ENCODE measurements around the gene INPP5E. TPM values are rescaled to one million over a fixed set of nuclear protein-coding genes. Genes with fewer than 3 reads are reported as not detected.

The INPP5E gene
- total and polyA plus RNA-seq, 10 of the 15 experiments (the other 5 are each of a cell fraction or from before 2014, with no cell fraction given): 0.24 to 16.0 (median 5.3) TPM

DNA sequence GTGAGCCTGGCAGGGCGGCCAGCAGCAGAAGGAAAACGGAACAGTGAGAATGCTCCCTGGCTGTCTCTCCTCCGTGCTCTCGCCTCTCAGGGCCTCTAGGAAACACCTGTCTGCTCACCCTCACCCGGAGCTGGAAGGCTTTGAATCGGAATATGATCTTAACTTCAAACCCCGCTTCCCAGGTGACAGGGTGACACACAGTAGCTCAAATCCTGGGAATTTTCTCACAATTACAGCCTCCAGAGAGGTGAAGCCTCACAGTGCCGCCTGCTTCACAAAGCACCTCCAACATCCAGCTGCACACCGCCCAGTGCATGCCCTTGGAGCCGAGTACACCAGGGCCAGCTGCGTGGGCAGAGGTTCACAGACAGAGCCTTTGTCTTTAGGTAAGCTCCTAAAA is 30.7 kb upstream of the INPP5E start (continued):
- no peak for TF ChIP-seq RAD21 (IDR thresholded peaks at IDR 0.05; ENCODE audit: insufficient read depth, low read depth, low read length)
- no peak for TF ChIP-seq ZNF622 (IDR thresholded peaks at IDR 0.05)

DNA sequence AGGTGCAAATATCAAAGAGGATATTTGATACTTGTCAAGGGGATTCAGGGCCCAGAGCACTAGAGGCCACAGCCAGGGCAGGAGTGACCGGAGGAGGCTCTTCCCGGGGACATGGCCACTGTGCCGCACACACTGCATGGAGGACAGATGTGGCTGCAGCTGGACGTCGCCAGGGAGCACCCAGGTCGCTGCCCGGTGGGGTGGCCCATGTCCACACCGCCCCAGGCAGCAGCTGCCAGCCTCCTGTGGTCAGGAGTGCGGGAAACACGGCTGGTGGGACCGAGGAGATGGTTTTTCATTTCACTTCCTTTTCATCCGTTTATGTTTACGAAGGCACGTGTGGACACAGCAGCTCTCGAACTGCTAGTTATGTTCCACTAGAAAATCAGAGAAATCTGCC is 28.1 kb upstream of the INPP5E start:
- Histone ChIP-seq H3K27ac (ENCODE audit: control insufficient read depth, insufficient read depth) (no peak overlapping the region), H3K4me1 (ENCODE audit: control insufficient read depth, insufficient read depth, low read length) (no peaks in the 10 kb centered on the region), H3K9me3 (replicated peaks; ENCODE audit: control insufficient read depth, insufficient read depth, low read length) (no peaks in the 10 kb centered on the region), H4K20me1 (ENCODE audit: control insufficient read depth, insufficient read depth) (peaks cover 2% of the 10 kb centered on the region; the same call in 1 of the 2 replicates), H2AFZ (ENCODE audit: control insufficient read depth, low read depth, low read length) (no peak overlapping the region), H3K9ac (ENCODE audit: control insufficient read depth, insufficient read depth, low read length) (no peak overlapping the region), H3K4me2 (ENCODE audit: control insufficient read depth, insufficient read depth) (no peak overlapping the region), H3K4me3 (no peak overlapping the region), H3K79me2 (ENCODE audit: control insufficient read depth, insufficient read depth, low read length) (no peaks in the 10 kb centered on the region), H3K27me3 (replicated peaks in 1 of 2; ENCODE audit: control insufficient read depth in 2 of 2, insufficient read depth in 2 of 2, low read length in 1 of 2) (no peaks in the 10 kb centered on the region), H3K36me3 (ENCODE audit: control insufficient read depth in 2 of 2, insufficient read depth in 2 of 2, low read length in 1 of 2) (peaks cover 32 to 35% of the 10 kb centered on the region in 2 experiments)
- WGBS (ENCODE audit: insufficient coverage, insufficient replicate concordance, low lambda C conversion rate, missing lambda C conversion rate): 87% methylated on average over 15 of the region's 15 CpGs
- TF ChIP-seq POLR2A (IDR thresholded peaks at IDR 0.05; ENCODE audit: low read depth, low read length) (peak; percentile 28; the same call in 1 of the 2 replicates), POLR2AphosphoS2 (IDR thresholded peaks at IDR 0.05; ENCODE audit: low read depth, low read length) (no peak)
- DNase-seq (ENCODE audit: low read depth, low spot score) (no peak), FAIRE-seq (no peak), ATAC-seq (no peak)
- ChIA-PET SMC1A (ENCODE audit: uncharacterized antibody, unreplicated experiment) (no interaction called here), POLR2A (no interaction called here), CTCF (no interaction called here), RAD21 (ENCODE audit: unreplicated experiment) (no interaction called here)
- no TSS peak for BruUV-seq (replicated peaks)
- in situ Hi-C loops (cut with MboI): no loop called here
- intact Hi-C loops (cut with micrococcal nuclease; ENCODE audit: unreplicated experiment): no loop called here

DNA sequence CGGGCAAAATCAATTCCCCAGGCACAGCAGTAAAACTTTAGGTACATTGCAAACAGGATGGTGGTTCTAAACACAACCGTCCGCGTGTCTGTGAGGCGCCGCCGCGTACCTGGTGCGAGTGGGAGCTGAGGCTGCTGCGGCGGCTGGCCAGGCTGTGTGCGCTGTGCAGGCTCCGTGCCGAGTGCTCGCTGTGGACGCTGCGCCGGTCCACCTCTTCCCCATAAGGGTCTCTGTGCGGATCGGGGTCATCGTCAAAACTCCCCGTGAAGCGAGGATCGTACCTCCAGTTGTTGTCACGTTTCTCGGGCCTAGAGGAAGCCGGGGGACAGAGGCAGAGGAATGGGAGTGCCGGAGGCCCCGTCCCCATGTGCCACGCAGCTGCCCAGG is 26.5 kb upstream of the INPP5E start:
- Histone ChIP-seq H3K27me3 (replicated peaks in 1 of 2; ENCODE audit: control insufficient read depth in 2 of 2, insufficient read depth in 2 of 2, low read length in 1 of 2) (no peaks in the 10 kb centered on the region), H3K4me1 (ENCODE audit: control insufficient read depth, insufficient read depth, low read length) (no peaks in the 10 kb centered on the region), H2AFZ (ENCODE audit: control insufficient read depth, low read depth, low read length) (no peak overlapping the region), H4K20me1 (ENCODE audit: control insufficient read depth, insufficient read depth) (no peaks in the 10 kb centered on the region), H3K4me3 (no peak overlapping the region), H3K36me3 (ENCODE audit: control insufficient read depth in 2 of 2, insufficient read depth in 2 of 2, low read length in 1 of 2) (peaks cover 37 to 38% of the 10 kb centered on the region in 2 experiments), H3K9ac (ENCODE audit: control insufficient read depth, insufficient read depth, low read length) (no peak overlapping the region), H3K4me2 (ENCODE audit: control insufficient read depth, insufficient read depth) (no peak overlapping the region), H3K9me3 (replicated peaks; ENCODE audit: control insufficient read depth, insufficient read depth, low read length) (no peaks in the 10 kb centered on the region), H3K79me2 (ENCODE audit: control insufficient read depth, insufficient read depth, low read length) (no peaks in the 10 kb centered on the region), H3K27ac (ENCODE audit: control insufficient read depth, insufficient read depth) (no peak overlapping the region)
- no TSS peak for BruUV-seq (replicated peaks)
- RAD21 ChIA-PET (ENCODE audit: unreplicated experiment): no interaction called here
- ATAC-seq (no peak), FAIRE-seq (no peak), DNase-seq (ENCODE audit: low read depth, low spot score) (no peak)
- CTCF ChIA-PET: no interaction called here
- in situ Hi-C loops (cut with MboI): no loop called here
- TF ChIP-seq, protein P1, sequence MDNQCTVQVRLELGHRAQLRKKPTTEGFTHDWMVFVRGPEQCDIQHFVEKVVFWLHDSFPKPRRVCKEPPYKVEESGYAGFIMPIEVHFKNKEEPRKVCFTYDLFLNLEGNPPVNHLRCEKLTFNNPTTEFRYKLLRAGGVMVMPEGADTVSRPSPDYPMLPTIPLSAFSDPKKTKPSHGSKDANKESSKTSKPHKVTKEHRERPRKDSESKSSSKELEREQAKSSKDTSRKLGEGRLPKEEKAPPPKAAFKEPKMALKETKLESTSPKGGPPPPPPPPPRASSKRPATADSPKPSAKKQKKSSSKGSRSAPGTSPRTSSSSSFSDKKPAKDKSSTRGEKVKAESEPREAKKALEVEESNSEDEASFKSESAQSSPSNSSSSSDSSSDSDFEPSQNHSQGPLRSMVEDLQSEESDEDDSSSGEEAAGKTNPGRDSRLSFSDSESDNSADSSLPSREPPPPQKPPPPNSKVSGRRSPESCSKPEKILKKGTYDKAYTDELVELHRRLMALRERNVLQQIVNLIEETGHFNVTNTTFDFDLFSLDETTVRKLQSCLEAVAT (IDR thresholded peaks at IDR 0.05): no peak
- TF ChIP-seq MYB (IDR thresholded peaks at IDR 0.05; ENCODE audit: borderline replicate concordance, low read depth, low read length) (no peak), POLR2A (IDR thresholded peaks at IDR 0.05; ENCODE audit: low read depth, low read length) (peak; percentile 29; the same call in 1 of the 2 replicates), STAT3 (IDR thresholded peaks at IDR 0.05; ENCODE audit: low read depth, low read length) (no peak), JUNB (IDR thresholded peaks at IDR 0.05) (no peak), SMARCA5 (IDR thresholded peaks at IDR 0.05) (no peak), HDAC6 (IDR thresholded peaks at IDR 0.05; ENCODE audit: unreplicated experiment) (no peak), SRF (IDR thresholded peaks at IDR 0.05; ENCODE audit: low read depth in 2 of 2, low read length in 2 of 2) (no peak)
- SMC1A ChIA-PET (ENCODE audit: uncharacterized antibody, unreplicated experiment): no interaction called here
- WGBS (ENCODE audit: insufficient coverage, insufficient replicate concordance, low lambda C conversion rate, missing lambda C conversion rate): 95% methylated on average over 30 of the region's 30 CpGs
- POLR2A ChIA-PET: no interaction called here
- intact Hi-C loops (cut with micrococcal nuclease; ENCODE audit: unreplicated experiment): no loop called here

Data from GM12878 (cell line).